ENCODE results near the gene NTNG2. TPM values are rescaled to one million over a fixed set of nuclear protein-coding genes. Genes with fewer than 3 reads are reported as not detected.
A peak's percentile ranks its signal among the peaks of the same experiment; 100 is the strongest.

The NTNG2 gene
- total RNA-seq, 1 donor from 2014 or later = 16.3 TPM

DNA sequence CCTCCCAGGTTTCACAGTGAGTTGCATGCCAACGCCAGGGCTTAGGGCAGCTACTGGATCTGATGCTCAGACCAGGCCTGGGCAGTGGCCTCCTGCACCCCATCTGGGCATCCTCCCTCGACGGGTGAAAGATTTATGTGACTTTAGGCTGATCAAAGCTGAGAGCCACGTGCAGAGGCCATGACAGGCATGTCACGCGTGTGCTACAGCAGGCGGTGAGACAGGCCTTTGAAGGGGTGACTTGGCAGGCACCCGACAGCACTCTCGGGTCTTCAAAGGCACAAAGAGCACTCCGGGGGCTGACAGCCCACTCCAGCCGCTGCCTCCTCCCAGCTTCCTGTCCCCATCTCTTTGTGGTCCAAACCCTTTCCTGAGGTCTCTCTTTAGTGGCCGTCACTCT is 66.2 kb downstream of the NTNG2 start:
- no peak for FAIRE-seq
- DNase-seq (ENCODE audit: low spot score in 2 of 2) = no peak

- DNase-seq (ENCODE audit: low spot score in 2 of 2) (no peak), FAIRE-seq (no peak)
Observed at GRCh38 chr9:132230605-132231004, 68.7 kb downstream of the NTNG2 start.

DNA sequence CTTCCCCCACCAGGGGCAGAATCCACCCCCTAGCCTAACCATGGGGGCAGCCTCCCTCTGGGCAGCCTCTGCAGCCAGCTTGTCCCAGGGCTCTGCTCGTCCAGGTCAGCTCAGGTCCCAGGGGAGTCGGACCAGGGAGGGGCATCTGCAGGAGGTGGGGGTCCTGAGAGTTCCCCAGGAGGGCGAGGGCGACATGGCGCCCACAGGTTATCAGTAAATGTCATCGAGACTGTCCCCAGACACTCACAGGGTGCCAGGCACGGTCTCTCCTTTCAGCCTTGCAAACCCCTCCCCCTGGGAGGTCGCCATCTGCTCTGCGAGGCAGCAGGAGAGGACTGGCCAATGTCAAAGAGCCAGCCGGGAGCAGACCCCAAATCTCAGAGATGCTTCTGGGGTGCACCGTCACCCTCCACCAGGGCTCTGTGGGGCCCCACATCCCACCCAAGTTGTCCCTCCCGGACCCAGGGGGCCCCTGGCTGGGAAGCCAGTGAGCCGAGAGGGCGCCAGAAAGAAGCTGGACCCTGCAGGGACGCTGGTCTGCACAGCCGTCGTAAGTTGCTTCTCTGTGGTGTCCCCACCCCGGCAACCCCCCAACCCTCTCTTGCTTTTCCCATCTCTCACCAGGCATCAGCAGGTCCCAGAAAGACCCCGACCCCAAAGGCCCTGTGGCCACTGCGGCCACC is 69.3 kb downstream of the NTNG2 start:
- DNase-seq (ENCODE audit: low spot score in 2 of 2) (no peak), FAIRE-seq (no peak)

DNA sequence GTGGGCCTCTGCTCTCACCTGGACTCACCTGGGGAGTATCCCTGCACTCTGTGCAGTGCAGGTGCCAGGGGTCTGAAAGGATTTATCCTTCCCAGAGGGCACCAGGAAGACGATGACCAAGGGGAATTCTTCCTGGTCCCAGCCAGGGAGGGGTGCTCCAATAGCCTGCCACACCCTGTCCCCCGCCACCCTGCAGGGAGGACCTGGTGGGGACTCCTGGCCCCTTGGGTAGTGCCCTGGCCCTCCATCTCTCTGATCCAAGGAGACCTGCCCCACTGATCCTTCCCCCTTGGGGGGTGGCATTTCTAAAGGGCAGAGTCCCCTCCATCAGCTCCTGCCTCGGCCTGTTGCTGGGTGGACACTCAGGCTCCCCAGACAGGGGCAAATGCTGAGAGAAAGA is 70.7 kb downstream of the NTNG2 start:
- FAIRE-seq (no peak), DNase-seq (ENCODE audit: low spot score in 2 of 2) (no peak)

DNA sequence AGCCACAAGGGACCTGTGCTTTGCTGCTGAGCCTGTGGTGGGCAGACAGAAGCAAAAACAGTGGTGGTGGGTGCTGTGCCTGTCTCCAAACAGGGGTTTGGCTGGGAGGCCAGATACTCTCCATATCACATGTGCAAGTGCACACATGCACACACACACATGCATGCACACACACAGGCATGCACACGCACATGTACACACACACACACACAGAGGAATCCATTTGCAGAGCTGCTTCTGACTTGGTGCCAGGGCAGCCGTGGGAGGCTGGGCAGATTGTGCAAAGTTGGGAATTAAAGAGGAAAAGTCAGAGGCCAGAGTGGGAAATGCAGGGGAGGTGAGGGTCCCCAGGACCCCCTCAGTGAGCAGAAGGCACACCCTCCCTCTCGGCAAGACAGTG is 71.3 kb downstream of the NTNG2 start:
- DNase-seq (ENCODE audit: low spot score in 2 of 2) = no peak
- FAIRE-seq = no peak

GRCh38 chr9:132234535-132234934 is 72.7 kb downstream of the NTNG2 start:
- no peak for FAIRE-seq
- no peak for DNase-seq (ENCODE audit: low spot score in 2 of 2)

DNA sequence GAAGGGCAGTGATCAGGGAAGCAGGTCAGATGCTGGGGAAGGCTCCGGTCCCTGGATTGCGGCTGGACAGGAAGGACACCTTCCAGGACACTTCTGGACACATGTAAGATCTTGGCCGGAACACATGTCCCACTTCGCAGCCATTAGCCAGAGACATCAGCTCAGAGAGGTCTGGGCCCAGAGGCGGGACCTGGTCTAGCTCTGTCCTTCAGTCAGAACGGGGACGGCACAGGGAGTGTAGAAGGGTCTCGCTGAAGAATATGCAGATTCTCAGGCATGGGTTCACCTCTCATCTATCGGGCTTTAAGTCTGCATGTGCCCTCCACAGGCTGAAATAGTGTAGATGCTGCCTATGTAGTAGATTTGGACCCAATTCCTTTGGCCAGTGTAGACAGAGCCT is 73.3 kb downstream of the NTNG2 start:
- no peak for DNase-seq (ENCODE audit: low spot score in 2 of 2)
- no peak for FAIRE-seq

DNA sequence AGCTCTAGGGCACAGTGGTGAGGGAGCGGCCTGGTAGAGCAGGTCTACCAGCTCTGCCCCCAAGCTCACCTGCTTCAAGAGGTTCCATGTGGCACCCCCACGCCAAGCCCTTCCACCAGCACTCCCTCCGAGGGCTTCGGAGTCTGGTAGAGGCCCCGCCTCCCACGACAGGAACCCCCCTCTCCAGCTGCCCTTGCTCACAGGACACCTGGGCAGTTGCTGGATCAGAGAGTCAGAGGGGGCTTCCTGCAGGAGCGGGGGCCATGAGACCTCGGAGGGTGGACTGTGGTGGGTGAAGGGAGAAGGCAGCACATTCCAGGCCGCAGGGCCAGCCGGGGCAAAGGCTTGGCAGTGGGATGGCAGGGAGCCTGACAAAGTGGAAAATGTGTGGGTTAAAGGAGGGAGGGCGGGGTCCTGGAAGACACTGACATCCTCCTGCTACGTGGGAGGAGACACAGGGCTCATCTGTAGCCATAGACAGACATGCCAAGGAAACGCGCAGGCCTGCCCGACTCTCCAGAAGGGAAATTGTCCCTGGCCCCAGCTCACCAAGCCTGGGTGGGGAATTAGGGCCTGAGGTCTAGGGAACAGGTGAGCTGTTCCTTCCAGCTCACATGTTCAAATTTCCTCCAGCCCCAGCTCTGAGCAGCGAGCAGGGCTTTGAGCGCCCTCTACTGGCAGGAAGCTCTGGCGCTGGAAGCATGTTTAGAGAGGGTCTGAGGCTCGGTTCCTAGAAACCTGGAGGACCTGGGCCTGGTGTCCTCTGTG is 74.2 kb downstream of the NTNG2 start:
- no peak for FAIRE-seq
- DNase-seq (ENCODE audit: low spot score in 2 of 2) = peak; percentile 73 to 85

GRCh38 chr9:132236662-132237311 is 74.9 kb downstream of the NTNG2 start:
- DNase-seq (ENCODE audit: low spot score in 2 of 2) (no peak), FAIRE-seq (no peak)

GRCh38 chr9:132237481-132237880 is 75.6 kb downstream of the NTNG2 start:
- DNase-seq (ENCODE audit: low spot score in 2 of 2) (no peak), FAIRE-seq (no peak)

GRCh38 chr9:132238026-132238972 is 76.4 kb downstream of the NTNG2 start:
- FAIRE-seq (no peak), DNase-seq (ENCODE audit: low spot score in 2 of 2) (no peak)

DNA sequence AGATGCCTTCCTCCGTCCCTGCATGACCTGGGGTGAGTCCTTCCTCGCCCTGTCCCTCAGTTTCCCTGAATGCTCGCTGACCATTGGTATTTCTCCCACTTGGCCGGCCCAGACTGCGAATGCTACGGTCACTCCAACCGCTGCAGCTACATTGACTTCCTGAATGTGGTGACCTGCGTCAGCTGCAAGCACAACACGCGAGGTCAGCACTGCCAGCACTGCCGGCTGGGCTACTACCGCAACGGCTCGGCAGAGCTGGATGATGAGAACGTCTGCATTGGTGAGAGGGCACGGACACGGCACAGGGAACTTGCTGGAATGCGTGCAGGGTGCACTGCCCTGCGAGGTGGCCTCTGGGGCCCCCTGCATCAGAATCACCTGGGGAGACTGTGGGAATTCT is 77.1 kb downstream of the NTNG2 start:
- no peak for FAIRE-seq
- no peak for DNase-seq (ENCODE audit: low spot score in 2 of 2)

DNA sequence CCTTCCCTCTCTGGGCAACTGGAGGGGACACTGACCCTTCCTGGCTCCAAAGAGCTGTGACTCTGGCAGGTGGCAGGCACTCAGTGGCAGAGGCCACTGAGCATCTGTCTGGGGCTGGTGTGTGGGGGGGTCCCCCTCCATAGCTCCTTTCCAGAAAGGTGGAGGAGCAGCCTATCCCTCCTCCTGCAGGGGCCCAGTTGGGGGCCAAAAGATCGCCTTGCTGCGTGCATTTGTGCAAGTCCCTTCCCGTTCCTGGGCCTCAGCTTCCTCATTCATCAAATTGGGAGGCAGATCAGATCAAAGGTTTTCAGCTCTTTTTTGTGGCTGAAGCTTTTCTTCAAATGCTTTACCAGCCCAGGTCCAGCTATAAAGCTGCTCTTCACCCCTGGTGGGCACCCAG is 77.7 kb downstream of the NTNG2 start:
- FAIRE-seq (no peak), DNase-seq (ENCODE audit: low spot score in 2 of 2) (no peak)

DNA sequence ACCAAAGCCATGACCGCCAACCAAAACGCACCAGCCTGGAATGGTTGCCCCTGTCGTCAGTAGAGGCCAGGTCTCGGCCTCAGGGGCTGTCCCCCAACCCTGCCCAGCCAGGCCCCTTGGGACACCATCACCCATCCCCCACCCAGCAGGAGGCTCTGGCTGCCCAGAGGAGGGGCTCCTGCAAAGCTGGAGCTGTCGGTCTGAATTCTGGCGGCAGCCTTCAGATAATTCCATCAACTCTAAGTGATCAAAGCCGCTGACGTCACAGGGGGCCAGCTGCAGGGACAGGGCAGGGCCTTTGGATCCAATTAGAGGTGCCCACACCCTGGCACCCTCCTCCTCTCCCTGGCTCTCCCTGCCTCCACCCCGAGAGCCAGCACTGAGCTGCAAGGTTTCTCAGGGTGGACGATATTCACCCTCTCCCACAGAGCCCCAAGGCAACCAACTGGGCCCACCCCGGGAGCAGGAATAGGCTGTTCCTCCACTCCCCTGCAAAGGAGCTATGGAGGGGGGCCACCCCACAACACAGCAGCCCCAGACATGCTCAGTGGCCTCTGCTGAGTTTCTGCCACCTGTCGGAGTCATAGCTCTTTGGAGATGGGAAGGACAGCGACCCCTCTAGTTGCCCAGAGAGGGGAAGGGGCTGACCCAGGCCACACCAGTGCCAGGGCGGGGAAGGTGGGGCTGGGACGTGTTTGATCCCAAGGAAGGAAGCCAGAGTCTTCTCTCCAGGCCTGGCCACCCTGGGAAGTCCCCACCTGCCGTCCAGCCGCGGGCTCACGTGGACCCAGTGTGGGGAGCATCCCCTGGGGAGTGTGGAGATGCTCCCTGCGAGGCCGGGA is 78.4 kb downstream of the NTNG2 start:
- FAIRE-seq (no peak), DNase-seq (ENCODE audit: low spot score in 2 of 2) (no peak)

DNA sequence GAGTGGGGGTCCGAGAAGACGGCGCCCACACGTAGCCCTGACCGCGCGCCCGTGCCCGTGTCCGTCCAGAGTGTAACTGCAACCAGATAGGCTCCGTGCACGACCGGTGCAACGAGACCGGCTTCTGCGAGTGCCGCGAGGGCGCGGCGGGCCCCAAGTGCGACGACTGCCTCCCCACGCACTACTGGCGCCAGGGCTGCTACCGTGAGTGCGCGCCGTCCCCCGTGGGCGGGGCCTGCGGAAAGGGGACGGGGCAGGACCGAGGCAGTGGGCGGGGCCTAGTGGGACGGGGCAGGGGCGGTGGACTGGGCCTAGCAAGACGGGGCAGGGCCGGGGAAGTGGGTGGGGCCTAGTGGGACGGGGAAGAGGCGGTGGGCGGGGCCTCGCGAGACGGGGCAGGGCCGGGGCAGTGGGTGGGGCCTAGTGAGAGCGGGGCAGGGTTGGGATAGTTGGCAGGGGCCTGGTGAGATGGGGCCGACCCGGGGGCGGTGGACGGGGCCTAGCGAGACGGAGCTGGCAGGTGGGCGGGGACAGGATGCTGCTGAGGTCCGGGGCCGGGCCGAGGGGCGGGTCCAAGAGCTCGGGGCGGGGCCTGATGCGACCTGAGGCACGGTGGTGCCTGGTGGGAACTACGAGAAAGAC is 79.1 kb downstream of the NTNG2 start:
- no peak for FAIRE-seq
- DNase-seq (ENCODE audit: low spot score in 2 of 2) = peak; percentile 91 to 99

- DNase-seq (ENCODE audit: low spot score in 2 of 2) (no peak), FAIRE-seq (no peak)
Observed at GRCh38 chr9:132241483-132241839, 79.6 kb downstream of the NTNG2 start.

DNA sequence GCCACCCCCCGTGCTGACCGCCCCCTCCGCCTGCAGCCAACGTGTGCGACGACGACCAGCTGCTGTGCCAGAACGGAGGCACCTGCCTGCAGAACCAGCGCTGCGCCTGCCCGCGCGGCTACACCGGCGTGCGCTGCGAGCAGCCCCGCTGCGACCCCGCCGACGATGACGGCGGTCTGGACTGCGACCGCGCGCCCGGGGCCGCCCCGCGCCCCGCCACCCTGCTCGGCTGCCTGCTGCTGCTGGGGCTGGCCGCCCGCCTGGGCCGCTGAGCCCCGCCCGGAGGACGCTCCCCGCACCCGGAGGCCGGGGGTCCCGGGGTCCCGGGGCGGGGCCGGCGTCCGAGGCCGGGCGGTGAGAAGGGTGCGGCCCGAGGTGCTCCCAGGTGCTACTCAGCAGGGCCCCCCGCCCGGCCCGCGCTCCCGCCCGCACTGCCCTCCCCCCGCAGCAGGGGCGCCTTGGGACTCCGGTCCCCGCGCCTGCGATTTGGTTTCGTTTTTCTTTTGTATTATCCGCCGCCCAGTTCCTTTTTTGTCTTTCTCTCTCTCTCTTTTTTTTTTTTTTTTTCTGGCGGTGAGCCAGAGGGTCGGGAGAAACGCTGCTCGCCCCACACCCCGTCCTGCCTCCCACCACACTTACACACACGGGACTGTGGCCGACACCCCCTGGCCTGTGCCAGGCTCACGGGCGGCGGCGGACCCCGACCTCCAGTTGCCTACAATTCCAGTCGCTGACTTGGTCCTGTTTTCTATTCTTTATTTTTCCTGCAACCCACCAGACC is 80.2 kb downstream of the NTNG2 start:
- DNase-seq (ENCODE audit: low spot score in 2 of 2) (no peak), FAIRE-seq (no peak)

DNA sequence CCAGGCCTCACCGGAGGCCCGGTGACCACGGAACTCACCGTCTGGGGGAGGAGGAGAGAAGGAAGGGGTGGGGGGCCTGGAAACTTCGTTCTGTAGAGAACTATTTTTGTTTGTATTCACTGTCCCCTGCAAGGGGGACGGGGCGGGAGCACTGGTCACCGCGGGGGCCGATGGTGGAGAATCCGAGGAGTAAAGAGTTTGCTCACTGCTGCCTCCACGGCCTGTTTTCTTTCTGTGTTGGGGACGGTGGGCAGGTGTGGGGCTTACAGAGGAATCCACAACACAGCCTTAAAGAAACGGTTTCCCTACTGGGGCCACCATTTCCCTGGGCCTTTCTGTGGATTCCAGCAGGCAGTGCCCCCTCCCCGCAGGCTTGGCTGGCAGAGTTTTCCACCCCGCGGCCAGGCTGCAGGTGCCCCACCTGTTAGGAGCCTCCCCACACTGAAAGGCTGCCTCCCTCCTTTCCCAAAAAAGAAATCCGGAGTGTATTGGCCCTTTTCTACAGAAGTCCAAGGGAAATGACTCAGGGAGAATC is 80.8 kb downstream of the NTNG2 start:
- FAIRE-seq (no peak), DNase-seq (ENCODE audit: low spot score in 2 of 2) (no peak)
